AG04450 (cell line): ENCODE results near the gene PRLH. TPM values are rescaled to one million over a fixed set of nuclear protein-coding genes. Genes with fewer than 3 reads are reported as not detected.

ENCODE experiments used
- CTCF ChIA-PET: fragments of 300-600, 350-600 bp; formaldehyde crosslinking; extraction: SDS; loops from one replicate; lab custom pipeline; 2022; ENCODE audit warnings: antibody characterized with exemption, inconsistent platforms; lab: Charles Lee
- POLR2A ChIA-PET: fragments of 350-600 bp; formaldehyde crosslinking; extraction: SDS; loops from one replicate; lab custom pipeline; 2021; ENCODE audit warnings: antibody characterized with exemption, inconsistent platforms; lab: Yijun Ruan, JAX
- DNase-seq: peaks from one replicate; pipeline ENCODE4 v3.0.0-alpha.2; 2011; ENCODE audit warnings: low read depth, low spot score
- H3K27ac ChIP-seq: one replicate; pipeline ENCODE4 v1.5.1; 2012; ENCODE audit warnings: low read depth, low read length, control low read depth
- H3K27me3 ChIP-seq: one replicate; pipeline ENCODE4 v1.6.0; 2012; ENCODE audit warnings: low read length; ENCODE audit not compliant: control insufficient read depth, insufficient read depth
- H3K4me3 ChIP-seq: 2 replicates; pipeline ENCODE4 v1.5.1; 2011; ENCODE audit warnings: mild to moderate bottlenecking, low read depth, low read length, control low read depth
- H3K9me3 ChIP-seq: 2 replicates; pipeline ENCODE4 v1.5.1; 2012; ENCODE audit warnings: low read length; ENCODE audit not compliant: control insufficient read depth, insufficient read depth
- polyA plus RNA-seq: library from polyadenylated mRNA; depleted of rRNA; stranded (reverse); fragments of >200 nt; gene quantifications from 2 replicates; pipeline ENCODE4 v1.2.3, GENCODE V29; 2011
- TF ChIP-seq, protein P1 (sequence below): IDR thresholded peaks from 2 replicates; pipeline ENCODE4 v1.5.1; 2011; ENCODE audit warnings: low read depth, low read length, control low read depth, inconsistent platforms

PRLH gene
- polyA plus RNA-seq, 1 experiment: not detected

DNA sequence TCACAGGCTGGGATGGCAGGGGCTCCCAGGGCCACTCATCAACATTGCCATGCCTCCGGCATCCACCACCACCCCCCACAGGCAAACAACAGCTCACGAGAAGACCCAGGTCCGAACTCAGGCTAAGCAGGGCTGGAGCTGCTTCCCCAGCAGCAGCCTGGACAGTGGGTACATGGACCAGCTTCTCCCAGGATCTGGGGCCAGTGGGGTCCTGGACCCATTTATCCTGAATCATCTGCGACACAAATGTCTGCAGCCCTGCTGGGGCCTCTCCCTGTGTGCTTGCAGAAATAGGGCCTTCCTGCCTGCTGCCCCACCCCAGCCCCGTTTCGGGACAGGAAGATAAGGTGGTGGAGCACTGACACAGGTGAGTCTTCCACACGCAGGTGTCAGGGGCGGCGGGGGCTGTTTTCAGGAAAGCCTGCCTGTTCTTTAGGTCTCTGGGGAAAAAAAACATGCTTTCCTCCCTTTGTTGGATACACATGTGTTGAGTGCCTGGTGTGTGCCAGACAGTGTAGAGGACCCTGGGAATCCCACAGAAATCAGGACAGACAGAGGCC lies 4.5 kb downstream of the PRLH start:
- POLR2A ChIA-PET: interaction anchor here (0.7 kb wide), 1 partner anchor 185 kb away, joined by 4 read pairs; no protein-coding TSS in a partner anchor
- Histone ChIP-seq H3K27ac (no peak overlapping the region), H3K4me3 (no peak overlapping the region), H3K9me3 (peaks cover 9% of the 10 kb centered on the region; the same call in 1 of the 2 replicates), H3K27me3 (peaks cover 3% of the 10 kb centered on the region)
- DNase-seq: no peak
- TF ChIP-seq, protein P1, sequence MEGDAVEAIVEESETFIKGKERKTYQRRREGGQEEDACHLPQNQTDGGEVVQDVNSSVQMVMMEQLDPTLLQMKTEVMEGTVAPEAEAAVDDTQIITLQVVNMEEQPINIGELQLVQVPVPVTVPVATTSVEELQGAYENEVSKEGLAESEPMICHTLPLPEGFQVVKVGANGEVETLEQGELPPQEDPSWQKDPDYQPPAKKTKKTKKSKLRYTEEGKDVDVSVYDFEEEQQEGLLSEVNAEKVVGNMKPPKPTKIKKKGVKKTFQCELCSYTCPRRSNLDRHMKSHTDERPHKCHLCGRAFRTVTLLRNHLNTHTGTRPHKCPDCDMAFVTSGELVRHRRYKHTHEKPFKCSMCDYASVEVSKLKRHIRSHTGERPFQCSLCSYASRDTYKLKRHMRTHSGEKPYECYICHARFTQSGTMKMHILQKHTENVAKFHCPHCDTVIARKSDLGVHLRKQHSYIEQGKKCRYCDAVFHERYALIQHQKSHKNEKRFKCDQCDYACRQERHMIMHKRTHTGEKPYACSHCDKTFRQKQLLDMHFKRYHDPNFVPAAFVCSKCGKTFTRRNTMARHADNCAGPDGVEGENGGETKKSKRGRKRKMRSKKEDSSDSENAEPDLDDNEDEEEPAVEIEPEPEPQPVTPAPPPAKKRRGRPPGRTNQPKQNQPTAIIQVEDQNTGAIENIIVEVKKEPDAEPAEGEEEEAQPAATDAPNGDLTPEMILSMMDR: no peak
- CTCF ChIA-PET: interaction anchor here (0.6 to 5.2 kb wide), 26 partner anchors 9 to 495 kb away, joined by 3 to 209 read pairs (median 12); partner anchors contain the start of genes COPS8, MLPH and RAB17

DNA sequence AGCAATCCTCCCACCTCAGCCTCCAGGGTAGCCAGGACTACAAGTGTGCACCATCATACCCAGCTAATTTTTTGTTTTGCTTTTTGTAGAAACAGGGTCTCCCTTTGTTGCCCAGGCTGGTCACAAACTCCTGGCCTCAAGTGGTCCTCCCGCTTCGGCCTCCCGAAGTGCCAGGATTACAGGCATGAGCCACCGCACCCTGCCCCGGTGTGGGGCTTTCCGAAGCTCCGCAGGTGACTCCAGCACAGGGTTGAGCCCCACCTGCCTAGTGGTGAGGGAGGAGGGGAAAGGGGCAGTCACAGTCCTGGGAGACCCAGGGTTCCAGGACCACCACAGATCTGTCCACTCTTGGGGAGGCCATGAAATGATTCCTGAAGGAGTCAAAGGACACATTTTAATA lies 5.2 kb downstream of the PRLH start:
- POLR2A ChIA-PET: interaction anchor here (1.4 kb wide), 1 partner anchor 59 kb away, joined by 11 read pairs; no protein-coding TSS in a partner anchor
- no peak for DNase-seq
- peaks cover 3% of the 10 kb centered on the region for H3K27me3 ChIP-seq
- no peak overlapping the region for H3K4me3 ChIP-seq
- peaks cover 8% of the 10 kb centered on the region; the same call in 1 of the 2 replicates for H3K9me3 ChIP-seq
- CTCF ChIA-PET: interaction anchor here (0.5 to 5.2 kb wide), 93 partner anchors 9 to 1219 kb away, joined by 3 to 209 read pairs (median 5); partner anchors contain the start of genes COL6A3, COPS8, MLPH and RAB17
- no peak overlapping the region for H3K27ac ChIP-seq
- TF ChIP-seq, protein P1: no peak

DNA sequence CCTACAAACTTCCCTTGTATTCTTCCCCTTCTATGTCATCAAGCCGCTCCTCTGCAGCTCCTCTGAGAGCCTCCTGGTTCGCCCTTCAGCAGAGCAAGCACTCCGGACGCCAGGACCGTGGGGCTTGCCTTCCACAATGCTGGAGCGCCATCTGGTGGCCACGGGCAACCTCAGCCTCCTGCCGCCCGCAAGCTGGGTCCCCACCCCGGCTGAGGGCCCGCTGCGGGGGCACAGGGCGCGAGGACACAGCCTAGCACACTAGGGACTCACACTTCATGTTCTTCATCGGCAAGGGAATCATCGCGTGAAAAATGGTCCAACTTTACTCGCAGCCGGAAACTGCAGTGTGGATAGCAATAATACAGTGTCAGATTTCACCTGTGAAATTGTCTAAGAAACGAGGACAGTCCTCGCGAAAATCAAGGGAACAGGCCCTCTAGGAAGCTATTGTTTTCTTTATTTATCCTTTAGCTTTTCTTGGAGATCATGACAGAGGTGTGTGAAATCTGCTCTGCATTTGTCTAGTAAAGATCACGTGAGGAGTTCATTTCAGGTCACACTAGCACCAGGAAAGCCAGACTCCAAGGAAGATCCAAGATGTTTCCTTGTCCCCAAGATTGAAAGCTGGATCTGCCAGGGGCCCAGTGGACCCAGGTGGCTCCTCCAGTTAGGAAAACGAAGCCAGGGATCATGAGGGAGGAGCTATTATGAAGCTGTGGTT lies 5.8 kb downstream of the PRLH start:
- CTCF ChIA-PET: interaction anchor here (0.5 to 5.2 kb wide), 110 partner anchors 9 to 1219 kb away, joined by 3 to 209 read pairs (median 5); partner anchors contain the start of genes COL6A3, COPS8, MLPH and RAB17
- Histone ChIP-seq H3K27me3 (peaks cover 3% of the 10 kb centered on the region), H3K27ac (no peak overlapping the region), H3K4me3 (no peak overlapping the region), H3K9me3 (peaks cover 3% of the 10 kb centered on the region; the same call in 1 of the 2 replicates)
- TF ChIP-seq, protein P1: peak; percentile 98
- DNase-seq: peak; percentile 85
- POLR2A ChIA-PET: interaction anchor here (1.3 to 1.4 kb wide), 3 partner anchors 60 to 487 kb away, joined by 3 to 11 read pairs (median 4); partner anchors contain the start of gene COPS8

DNA sequence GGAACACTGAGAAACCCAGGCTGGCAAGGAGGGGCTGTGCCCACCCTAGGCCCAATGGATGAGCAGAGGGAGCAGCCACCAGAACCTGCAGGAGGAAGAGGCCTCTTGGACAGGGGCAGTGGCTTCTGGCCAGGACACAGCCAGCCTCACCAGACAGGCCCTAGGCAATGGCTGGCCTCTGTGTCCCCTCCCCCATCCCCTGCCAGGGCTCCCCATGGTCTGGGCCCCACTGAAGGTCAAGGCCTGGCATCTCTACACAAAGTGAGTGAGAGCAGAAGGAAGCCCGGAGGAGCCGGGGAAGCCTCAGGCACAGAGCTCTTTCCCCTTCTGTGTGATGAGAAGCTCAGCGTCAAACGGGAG lies 6.3 kb downstream of the PRLH start:
- peaks cover 3% of the 10 kb centered on the region for H3K27me3 ChIP-seq
- DNase-seq: no peak
- peak overlapping the region; percentile 24 for H3K27ac ChIP-seq
- H3K9me3 ChIP-seq: peaks cover 3% of the 10 kb centered on the region; the same call in 1 of the 2 replicates
- ChIA-PET CTCF (interaction anchor here (0.5 to 5.2 kb wide), 62 partner anchors 8 to 1220 kb away, joined by 3 to 209 read pairs (median 7); partner anchors contain the start of genes COL6A3, COPS8 and MLPH), POLR2A (interaction anchor here (1.3 to 1.4 kb wide), 3 partner anchors 60 to 487 kb away, joined by 3 to 11 read pairs (median 4); partner anchors contain the start of gene COPS8)
- no peak overlapping the region for H3K4me3 ChIP-seq
- TF ChIP-seq, protein P1: no peak
